AG08395 (cell line): ENCODE data around the gene FEZ2.

Source experiments
- DNase-seq: peaks from one replicate; pipeline ENCODE4 v3.0.0; 2012; ENCODE audit warnings: mixed read lengths, low spot score

The FEZ2 gene

DNA sequence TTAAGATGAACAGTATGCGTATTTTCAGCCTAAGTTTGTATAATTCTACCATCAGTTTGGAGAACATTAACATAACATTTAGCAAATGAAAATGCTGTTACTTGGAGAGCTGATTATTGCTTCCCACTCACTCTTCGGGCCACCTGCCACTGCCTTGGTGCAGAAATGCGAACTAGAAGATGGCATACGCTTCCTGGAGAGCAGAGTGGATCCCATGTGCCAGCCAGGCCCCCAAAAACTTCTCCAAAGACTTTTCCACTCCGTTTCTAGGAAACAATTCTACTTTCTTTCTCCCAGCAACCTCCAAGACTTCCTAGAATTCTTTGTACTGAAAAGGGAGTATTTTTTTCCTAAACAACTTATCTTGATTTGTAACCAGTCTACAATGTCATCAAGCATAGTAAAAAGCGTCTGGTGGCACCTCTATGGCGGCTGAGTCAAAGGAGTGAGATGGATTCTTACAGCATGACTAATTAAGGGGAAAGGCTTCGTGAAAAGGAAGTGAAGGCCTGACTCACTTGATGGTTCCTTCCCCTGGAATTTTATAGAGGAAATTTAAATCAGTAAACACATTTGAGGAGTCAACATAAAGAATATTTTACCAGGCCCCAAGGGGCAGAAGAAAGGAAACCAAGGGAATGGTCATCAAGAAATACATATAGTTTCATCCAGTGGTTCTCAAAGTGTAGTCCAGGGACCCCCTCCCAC is 36.6 kb downstream of the FEZ2 start:
- peak; percentile 86 for DNase-seq

DNA sequence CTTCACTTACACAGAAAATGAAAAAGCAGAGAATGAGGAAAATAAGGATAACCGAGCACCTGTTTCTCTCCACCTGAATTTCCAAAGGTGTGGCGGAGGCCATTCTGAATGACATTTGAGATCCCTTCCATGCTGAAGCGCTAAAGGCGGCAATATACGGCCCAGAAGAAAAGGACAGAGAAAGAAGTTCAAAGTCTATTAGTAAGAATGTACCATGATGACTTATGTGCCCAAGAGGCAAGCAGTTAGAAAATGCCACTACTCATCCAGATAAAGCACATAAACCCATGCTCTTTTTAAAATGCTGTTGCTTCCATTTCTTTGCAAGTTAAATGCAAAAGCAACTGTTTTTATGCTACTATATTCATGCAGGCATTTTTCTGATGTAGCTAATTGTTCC is 37.2 kb downstream of the FEZ2 start:
- no peak for DNase-seq

DNA sequence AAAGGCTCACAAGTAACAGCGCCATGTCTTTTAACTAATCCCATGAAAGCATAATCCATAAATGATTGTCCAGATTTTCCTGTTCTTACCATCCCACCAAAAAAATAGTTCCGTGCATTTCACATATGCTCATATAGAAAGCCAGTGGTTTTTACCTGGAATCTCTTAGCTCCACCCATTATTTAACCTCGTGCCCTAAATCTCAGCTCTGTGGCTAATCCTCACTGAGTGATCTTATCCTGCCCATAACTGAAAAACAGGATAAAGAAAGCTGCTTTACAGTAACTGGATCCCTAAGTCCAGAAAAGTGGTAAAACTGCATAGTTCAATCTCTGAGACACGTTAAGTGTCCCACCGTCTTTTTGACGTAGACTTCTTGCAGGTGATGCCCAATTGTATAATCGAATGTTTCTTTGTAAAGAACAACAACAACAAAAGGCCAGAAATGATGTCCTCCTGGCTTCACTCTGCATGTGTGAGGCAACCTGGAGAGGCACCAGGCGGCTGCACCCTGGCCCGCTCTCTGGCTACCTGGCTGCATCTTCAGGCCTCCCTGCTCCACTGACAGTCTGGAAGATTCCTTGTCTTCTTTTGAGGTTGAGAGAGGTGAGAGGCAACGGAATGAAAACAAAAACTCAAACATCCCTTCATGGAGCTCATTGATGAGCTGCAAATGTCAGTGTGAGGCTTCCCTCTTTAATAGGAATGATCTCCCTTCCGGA is 38.6 kb downstream of the FEZ2 start:
- DNase-seq, result no peak

DNA sequence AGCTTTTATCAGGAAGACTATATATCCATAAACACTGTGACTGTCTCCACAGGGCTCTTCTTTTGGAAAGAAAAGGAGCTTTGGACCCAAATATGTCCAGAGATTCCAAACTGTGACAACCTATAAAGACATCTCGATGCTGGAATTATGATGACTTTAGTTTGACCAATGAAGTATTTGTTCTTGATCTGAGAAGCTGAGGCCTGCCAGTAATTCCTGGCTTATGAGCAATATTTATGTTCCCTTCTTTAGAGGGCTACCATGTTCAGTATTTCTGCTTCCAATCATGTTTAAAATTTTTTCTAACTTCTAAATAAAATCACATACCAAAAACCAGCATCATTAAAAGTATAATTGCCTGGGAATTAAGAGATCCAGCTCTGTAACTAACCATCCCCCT is 41.1 kb downstream of the FEZ2 start:
- peak; percentile 54 for DNase-seq

DNA sequence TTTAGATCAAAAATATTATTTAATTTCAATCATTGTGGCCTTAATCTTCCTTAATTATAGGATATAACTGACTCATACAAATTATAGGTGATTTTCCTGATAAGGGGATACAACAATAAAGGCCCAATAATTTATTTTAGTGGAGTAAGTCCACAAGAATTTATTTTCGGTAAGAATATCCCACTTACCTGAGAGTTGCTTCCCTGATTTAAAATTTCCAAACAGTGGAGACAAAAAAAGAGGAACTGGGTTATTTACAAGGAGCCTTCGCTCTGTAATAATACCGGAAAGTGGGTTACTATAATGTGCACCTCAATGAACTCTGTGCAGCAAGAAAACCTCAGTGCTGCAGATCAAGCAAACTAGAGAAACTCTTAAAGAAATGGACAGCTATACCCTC is 42.2 kb downstream of the FEZ2 start:
- no peak for DNase-seq

DNA sequence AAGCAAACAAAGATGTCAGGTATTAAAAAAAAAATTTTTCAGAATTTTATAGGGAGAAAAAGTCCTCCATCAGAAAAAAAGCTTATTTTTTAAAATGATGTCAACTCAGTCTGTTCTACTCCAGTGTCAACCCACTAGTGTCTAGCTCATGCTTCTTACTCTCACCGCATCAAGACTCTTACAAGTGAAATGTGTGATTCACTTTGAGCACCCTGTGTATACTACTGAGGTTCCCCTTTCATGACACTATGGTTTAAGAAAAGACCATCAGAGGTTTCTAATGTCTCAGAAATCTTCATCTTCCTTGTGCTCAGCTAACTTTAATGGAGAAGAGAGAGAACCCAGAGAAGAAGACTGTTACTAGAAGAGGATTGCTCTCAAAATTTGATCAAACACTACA is 43.4 kb downstream of the FEZ2 start:
- DNase-seq, result no peak

DNA sequence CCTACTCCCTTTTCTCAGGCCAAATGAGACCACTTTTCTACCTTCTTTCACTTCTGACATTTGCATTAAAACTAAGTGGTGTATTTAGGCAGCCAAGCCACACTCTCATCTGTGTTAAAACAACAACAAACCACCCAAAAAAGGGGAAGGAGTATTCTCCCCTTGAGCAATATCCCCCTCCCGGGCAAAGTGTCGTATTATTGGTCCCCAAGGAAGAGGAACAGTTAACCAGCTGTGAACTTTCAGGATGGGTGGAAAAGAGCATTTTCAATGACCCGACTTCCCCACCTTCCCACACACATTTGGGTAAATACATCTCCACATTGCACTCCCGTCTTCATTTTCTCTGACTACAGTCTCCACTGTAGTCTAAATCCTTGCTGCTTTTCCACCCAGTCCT is 44.3 kb downstream of the FEZ2 start:
- DNase-seq, result no peak

DNA sequence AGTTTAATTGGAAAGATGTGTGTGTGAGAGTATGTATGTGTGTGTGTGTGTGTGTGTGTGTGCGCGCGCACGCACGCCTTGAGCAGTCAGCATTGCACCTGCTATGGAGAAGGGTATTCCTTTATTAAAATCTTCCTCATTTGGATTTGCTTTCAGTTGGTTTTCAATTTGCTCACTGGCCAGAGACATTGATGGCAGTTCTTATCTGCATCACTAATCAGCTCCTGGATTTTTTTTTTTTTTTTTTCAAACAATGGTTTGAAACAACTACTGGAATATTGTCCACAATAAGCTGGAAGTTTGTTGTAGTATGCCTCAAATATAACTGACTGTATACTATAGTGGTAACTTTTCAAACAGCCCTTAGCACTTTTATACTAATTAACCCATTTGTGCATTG is 48.0 kb downstream of the FEZ2 start:
- DNase-seq, result no peak

DNA sequence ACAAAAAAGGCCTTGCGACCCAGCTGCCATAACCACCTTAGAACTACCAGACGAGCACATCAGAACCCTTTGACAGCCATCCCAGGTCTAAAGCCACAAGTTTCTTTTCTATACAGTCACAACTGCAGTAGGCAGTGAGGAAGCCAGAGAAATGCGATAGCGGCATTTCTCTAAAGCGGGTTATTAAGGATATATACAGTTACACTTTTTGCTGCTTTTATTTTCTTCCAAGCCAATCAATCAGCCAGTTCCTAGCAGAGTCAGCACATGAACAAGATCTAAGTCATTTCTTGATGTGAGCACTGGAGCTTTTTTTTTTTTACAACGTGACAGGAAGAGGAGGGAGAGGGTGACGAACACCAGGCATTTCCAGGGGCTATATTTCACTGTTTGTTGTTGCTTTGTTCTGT is 48.8 kb downstream of the FEZ2 start:
- no peak for DNase-seq

DNA sequence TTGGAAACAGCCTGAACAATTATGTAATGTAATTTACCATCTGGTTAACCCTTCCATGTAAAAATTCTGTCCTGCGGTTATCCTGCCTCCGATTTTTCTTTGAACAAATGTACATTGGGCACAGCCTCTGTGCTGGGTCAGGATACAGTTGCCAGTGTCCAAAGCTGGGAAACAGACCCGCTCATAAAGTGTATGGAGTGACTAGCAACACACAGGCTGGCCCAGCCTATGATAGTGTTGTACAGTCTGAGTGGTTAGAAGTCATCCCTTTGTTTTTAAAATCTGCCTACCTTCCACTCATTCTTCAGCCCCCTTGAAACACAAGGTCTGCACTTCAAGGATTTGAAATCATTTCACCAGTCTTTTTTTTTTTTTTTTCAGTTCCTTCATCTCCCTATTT is 50.1 kb downstream of the FEZ2 start:
- DNase-seq, result no peak

DNA sequence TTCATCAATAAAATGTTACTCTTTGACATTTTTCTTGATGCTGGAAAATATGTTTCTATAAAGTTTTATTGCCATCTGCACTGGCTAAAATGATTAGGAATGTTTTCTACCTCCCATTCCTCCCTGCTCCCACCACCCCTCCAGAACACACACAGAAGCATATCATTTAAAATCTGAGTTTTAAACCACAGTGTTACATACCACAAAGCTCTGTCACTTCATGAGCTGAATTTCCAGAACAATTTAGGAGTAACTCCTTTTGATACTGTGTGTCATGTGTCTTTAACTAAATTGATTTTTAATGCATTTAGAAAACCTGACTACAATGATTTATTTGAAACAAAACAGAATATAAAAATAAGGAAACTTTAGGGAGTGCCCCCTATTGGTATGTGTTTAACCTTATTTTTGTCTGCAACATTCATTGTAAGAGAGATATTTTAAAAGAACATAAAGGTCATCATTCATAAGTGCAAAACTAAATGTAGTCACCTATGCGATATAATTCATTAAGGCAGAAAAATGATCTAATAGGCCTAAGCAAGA is 52.0 kb downstream of the FEZ2 start:
- no peak for DNase-seq

DNA sequence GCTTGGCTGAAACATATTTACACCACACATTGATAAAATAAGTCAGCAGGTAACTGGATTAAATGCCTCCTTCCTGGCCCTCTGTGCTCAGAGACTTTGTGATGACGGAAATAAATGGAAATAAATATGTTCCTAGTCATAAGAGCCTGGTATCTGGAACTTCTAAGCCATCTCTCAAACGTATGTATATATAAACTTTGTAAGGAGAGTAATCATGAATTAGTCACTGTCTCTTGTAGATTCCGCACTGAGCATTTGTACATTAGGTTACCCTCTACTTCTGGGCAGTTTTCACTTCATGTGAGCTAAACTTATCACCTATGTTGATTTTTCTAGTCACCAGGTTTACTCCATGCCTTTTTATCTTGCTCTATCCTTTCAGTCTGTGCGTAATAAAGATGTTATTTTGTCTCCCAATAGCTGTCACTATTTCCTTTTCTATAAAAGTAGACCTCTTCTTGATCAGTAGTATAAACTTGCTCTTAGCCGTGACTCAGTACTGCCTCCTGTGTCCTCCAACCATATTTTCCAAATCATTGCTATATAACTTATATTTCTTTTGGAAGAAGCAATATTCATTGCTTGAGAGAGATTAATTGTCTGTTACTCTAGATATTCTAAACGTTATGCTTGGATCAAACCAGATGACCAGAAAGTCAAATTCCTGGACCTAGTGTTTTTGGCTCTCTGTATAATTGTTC is 53.2 kb downstream of the FEZ2 start:
- no peak for DNase-seq

DNA sequence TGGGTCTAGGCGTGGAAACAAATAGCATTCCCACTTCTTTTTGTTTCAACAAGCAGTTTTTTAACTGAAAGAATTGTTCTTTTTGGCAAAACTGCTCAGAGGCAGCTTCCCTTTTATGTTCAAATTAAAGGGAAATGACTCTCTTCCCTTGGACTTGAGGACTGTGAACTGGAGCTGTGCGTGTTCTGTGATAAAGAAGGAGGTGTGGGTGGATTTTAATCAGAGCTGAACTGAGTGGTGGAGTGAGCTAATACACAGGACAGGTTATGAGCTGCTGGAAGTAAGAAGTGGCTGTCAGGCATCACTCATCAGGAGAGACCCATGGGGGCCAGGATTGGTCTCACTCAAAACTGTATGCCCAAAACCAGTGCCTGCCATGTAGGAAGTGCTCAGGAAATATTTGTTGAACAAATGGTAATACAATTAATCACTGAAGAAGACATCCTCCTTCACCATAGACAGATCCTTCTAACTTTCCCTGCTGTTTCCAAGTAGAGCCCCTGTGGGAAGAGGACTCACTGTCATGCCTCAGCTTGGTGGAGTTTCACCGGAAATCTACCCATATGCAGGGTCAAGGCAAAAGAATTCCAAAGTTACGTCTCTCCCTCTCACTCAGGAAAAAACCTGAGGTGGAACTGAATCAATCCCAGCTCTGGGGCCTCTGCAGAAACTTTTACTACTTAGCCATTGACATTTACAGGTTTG is 55.9 kb downstream of the FEZ2 start:
- DNase-seq, result no peak

DNA sequence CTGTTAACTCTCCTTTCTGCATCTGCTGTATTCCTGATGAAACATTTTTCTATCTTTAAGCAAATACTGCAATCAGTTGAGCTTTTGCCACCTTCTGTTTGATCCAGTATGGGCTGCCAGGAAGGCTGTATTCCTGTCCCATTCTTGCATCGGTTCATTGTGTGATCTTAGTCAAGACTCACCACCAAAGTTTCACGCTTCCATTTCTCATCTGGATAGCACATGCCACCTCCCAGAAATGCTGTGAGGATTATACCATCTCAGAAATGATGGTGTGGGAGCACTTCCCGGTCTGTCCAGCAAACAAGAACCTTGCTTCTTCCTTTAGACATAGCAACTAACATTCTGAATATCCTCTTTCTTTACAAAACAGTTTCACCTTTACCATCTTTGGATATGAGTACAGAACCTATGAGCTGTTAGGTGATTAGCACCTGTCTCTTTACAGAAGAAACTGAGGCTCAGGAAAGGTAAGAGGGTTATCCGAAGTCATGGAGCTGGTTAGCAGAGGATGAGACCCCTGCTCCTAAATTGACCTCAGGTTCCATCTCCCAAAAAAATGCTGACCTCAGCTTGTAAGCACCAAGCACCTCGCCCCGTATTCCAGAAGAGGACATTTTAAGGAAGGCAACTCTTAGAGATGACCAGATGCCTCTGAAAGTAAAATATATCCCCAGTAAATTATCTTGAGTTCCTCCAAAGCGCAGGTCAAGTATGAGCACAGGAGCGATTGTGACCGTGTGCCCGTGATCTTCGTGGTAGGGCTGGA is 56.8 kb downstream of the FEZ2 start:
- peak; percentile 17 for DNase-seq

DNA sequence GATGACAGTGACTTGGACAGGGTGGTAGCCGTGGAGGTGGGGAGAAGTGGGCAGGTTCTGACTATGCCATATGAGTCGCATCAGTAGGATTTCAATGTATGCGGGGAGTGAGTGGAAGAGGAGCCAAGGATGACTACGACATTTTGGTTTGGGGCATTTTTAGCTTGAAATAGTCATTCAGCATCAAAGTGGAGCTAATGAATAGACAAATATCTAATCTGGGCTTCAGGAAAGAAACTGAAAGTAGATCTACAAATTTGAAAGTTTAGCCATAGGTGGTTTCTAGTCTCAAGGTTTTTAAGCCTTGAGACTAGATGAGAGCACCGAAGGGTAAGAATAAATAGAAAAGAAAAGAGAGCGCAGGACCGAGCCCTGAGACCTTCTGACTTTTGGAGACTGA is 58.3 kb downstream of the FEZ2 start:
- peak; percentile 47 for DNase-seq

DNA sequence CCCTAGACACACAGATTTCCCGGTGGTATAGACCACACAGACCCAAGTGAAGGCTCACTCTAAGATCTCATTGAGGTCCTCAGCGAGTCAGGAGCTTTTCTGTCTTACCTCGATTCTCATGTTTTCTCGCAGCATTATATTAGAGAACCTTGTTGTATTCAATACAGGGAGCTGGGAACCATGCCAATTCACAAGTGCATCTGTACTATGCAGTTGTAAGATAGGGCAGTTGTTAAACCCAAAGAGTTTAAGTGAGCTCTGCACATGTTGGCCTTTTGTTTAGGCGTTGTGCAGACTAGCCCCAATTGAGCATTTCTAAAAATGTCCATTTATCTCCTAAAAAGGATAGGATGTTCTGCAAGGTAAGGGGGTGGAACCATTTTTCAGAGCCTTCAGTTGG is 59.6 kb downstream of the FEZ2 start:
- no peak for DNase-seq

DNA sequence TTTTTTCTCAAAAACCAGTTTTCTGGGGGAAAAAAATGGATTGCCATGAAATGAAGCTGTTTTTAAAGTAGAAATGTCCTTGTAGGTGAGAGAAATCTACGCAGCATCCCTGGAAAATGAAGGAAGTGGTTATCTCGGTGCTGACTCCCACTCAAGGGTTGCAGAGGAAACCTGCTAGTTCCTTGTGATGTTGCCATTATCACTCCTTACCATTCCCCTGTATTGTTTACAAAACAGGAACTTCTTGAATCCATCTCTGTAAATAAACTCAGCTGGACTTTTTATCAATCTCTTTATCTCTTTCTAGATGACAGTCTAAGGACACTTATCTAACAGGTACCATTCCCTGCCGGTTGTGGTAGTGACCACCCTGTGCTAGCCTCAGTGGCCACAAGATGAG is 61.2 kb downstream of the FEZ2 start:
- no peak for DNase-seq

DNA sequence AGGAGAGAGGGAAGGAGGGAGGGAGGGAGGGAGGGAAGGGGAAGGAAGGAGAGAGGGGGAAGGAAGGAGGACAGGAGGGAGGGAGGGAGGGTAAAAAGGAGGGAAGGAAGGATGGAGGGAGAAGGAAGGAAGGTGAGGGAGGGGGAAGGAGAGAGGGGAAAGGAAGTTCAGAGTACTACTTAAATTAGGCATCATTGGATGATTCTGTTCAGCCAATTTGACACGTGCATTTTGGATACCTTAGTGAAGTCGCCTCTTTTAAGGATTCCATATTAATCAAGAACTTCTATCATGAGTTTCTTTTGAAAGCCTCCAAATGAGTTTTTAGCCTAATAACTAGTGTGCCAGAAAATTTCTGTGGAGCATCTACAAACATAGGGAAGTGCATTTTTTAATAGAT is 62.9 kb downstream of the FEZ2 start:
- DNase-seq, result no peak

DNA sequence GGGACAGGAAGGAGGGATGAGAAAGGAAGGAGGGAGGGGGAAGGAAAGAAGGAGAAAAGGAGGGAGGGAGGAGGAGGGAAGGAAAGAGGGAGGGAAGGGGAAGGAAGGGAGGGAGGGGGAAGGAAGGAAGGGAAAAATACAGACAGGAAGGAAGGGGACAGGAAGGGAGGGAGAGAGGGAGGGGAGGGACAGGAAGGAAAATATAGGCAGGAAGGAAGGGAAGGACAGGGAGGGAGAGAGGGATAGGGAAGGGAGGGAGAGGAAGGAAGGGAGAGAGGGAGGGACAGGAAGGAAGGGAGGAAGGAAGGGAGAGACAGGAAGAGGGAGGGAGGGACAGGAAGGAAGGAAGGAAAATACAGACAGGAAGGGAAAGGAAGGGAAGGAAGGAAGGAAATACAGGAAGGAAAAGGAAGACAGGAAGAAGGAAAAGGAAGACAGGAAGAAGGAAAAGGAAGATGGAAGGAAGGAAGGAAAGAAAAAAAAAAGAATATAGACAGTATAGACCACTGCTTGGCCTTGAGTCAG is 63.6 kb downstream of the FEZ2 start:
- DNase-seq, result no peak

DNA sequence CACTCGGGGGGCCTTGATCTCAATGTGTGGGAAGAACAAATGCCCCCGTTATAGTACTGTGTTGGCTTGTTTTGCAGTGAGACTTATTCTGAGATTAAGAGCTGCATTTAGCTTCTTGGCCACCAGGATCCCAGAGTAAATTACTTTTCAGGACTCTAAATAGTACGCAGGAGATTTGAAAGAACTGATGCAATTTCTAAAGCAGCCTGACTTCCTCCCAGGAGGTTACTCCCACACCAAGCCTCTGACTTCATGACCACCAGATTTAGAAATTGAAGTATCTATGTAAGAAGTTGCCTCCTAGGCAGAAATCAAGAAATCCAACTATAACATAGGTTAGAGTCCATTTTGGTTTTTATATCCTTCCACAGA is 67.0 kb downstream of the FEZ2 start:
- no peak for DNase-seq

DNA sequence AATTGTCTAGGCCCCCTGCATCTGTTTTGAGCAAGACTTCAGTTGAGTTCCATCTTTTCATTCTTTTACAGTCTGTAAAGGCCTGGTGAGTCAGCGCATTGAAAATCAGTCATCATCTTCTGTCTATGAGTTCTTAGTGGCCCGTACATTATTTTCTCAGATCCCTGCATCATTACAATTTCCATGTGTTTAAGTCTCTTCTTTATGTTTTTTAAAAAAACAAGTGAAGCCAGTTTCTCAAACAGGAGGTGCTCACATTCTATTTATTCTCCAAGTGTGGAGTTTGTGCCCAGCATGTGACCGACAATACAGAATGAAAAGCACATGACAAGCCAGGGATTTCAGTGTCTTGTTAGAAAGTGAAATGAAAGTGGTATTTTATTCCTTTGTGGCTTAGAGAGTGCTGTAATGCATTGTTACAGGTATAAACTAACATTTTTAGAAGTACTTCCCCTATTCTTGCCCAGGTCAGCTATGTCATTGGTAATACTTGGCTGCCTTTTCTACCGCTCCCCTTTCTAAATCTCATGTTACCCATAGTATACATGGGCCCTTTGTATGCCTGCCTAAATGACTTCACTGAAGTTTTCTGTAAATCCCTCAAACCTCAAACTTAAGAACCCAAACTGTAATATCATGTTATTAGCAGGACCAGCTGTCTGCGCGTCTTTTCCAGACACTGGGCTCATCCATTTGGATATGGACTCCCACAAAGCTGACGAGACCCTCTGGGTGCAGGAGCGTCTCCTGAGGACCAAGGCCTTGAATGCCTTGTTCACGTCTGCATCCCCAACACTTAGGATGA is 67.6 kb downstream of the FEZ2 start:
- DNase-seq, result peak; percentile 48
